Measurements from ENCODE around the gene CLNK. TPM values are rescaled to one million over a fixed set of nuclear protein-coding genes. Genes with fewer than 3 reads are reported as not detected.

Gene CLNK
- total and polyA plus RNA-seq, 4 donors: under 0.01 to 0.01 (median under 0.01) TPM; not detected in 1

- Histone ChIP-seq H3K36me3 (ENCODE audit: control insufficient read depth in 4 of 4, insufficient read depth in 3 of 4, low read depth in 1 of 4, low read length in 3 of 4) (no peaks in the 10 kb centered on the region), H3K9ac (ENCODE audit: low read depth in 1 of 2, low read length in 2 of 2) (no peak overlapping the region), H3K4me1 (ENCODE audit: control insufficient read depth in 4 of 4, insufficient read depth in 4 of 4, low read length in 3 of 4) (peaks cover 0 to 11% (median 5%) of the 10 kb centered on the region in 4 donors), H3K4me3 (ENCODE audit: low read depth in 1 of 3, low read length in 3 of 3) (no peak overlapping the region), H3K9me3 (ENCODE audit: control insufficient read depth in 4 of 4, low read length in 3 of 4) (no peaks in the 10 kb centered on the region), H3K27me3 (ENCODE audit: control insufficient read depth in 4 of 4, insufficient read depth in 4 of 4, low read length in 3 of 4) (no peaks in the 10 kb centered on the region), H3K27ac (ENCODE audit: low read depth in 1 of 2, low read length in 2 of 2) (no peak overlapping the region)
- TF ChIP-seq NR2F2 (IDR thresholded peaks at IDR 0.05): no peak
- TF ChIP-seq HNF4G (IDR thresholded peaks at IDR 0.05): no peak
- DNase-seq (ENCODE audit: low spot score): no peak
- WGBS: 65% methylated on average over 8 of the region's 8 CpGs
These were observed 96.9 kb downstream of the CLNK start for GRCh38 chr4:10587697-10588096.

- H3K9ac ChIP-seq (ENCODE audit: low read depth in 1 of 2, low read length in 2 of 2): no peak overlapping the region
- no peaks in the 10 kb centered on the region for H3K9me3 ChIP-seq (ENCODE audit: control insufficient read depth in 4 of 4, low read length in 3 of 4)
- TF ChIP-seq HNF4A (conservative IDR thresholded peaks at IDR 0.05) (no peak), TAF1 (conservative IDR thresholded peaks at IDR 0.05) (no peak), EGR1 (IDR thresholded peaks at IDR 0.05; ENCODE audit: low read depth in 2 of 2) (no peak), GABPA (IDR thresholded peaks at IDR 0.05 in 1 of 2, conservative IDR thresholded peaks at IDR 0.05 in 1 of 2) (no peak), SP1 (IDR thresholded peaks at IDR 0.05) (no peak), RAD21 (IDR thresholded peaks at IDR 0.05) (no peak)
- WGBS: 90% methylated on average over 12 of the region's 12 CpGs
- no peak overlapping the region for H3K27ac ChIP-seq (ENCODE audit: low read depth in 1 of 2, low read length in 2 of 2)
- peaks cover 0 to 11% (median 5%) of the 10 kb centered on the region in 4 donors for H3K4me1 ChIP-seq (ENCODE audit: control insufficient read depth in 4 of 4, insufficient read depth in 4 of 4, low read length in 3 of 4)
- H3K27me3 ChIP-seq (ENCODE audit: control insufficient read depth in 4 of 4, insufficient read depth in 4 of 4, low read length in 3 of 4): no peaks in the 10 kb centered on the region
- H3K4me3 ChIP-seq (ENCODE audit: low read depth in 1 of 3, low read length in 3 of 3): no peak overlapping the region
- DNase-seq (ENCODE audit: low spot score): no peak
- no peaks in the 10 kb centered on the region for H3K36me3 ChIP-seq (ENCODE audit: control insufficient read depth in 4 of 4, insufficient read depth in 3 of 4, low read depth in 1 of 4, low read length in 3 of 4)
These were observed 97.3 kb downstream of the CLNK start for GRCh38 chr4:10587296-10587695.

GRCh38 chr4:10584042-10584441, 100.5 kb downstream of the CLNK start:
- Histone ChIP-seq H3K9me3 (ENCODE audit: control insufficient read depth in 4 of 4, low read length in 3 of 4) (no peaks in the 10 kb centered on the region), H3K9ac (ENCODE audit: low read depth in 1 of 2, low read length in 2 of 2) (no peak overlapping the region), H3K4me3 (ENCODE audit: low read depth in 1 of 3, low read length in 3 of 3) (peak overlapping the region; percentile 1 to 32 (median 19)), H3K4me1 (ENCODE audit: control insufficient read depth in 4 of 4, insufficient read depth in 4 of 4, low read length in 3 of 4) (peaks cover 0 to 8% (median 5%) of the 10 kb centered on the region in 4 donors), H3K36me3 (ENCODE audit: control insufficient read depth in 4 of 4, insufficient read depth in 3 of 4, low read depth in 1 of 4, low read length in 3 of 4) (no peaks in the 10 kb centered on the region), H3K27ac (ENCODE audit: low read depth in 1 of 2, low read length in 2 of 2) (no peak overlapping the region), H3K27me3 (ENCODE audit: control insufficient read depth in 4 of 4, insufficient read depth in 4 of 4, low read length in 3 of 4) (peaks cover 0 to 5% (median 0%) of the 10 kb centered on the region in 4 donors)
- TF ChIP-seq ZBTB33 (IDR thresholded peaks at IDR 0.05): no peak
- TF ChIP-seq REST (IDR thresholded peaks at IDR 0.05): no peak
- no peak for TF ChIP-seq EGR1 (IDR thresholded peaks at IDR 0.05; ENCODE audit: low read depth in 2 of 2)
- no peak for TF ChIP-seq GABPA (IDR thresholded peaks at IDR 0.05 in 1 of 2, conservative IDR thresholded peaks at IDR 0.05 in 1 of 2)
- TF ChIP-seq JUND (IDR thresholded peaks at IDR 0.05): no peak
- TF ChIP-seq RAD21 (IDR thresholded peaks at IDR 0.05): no peak
- TF ChIP-seq TAF1 (conservative IDR thresholded peaks at IDR 0.05): no peak
- TF ChIP-seq CTCF (IDR thresholded peaks at IDR 0.05; ENCODE audit: low read depth, low read length, missing input control): no peak
- TF ChIP-seq YY1 (IDR thresholded peaks at IDR 0.05): no peak
- TF ChIP-seq HNF4G (IDR thresholded peaks at IDR 0.05): no peak
- TF ChIP-seq RXRA (IDR thresholded peaks at IDR 0.05): peak in 1 of 2 donors; percentile 9
- TF ChIP-seq ATF3 (IDR thresholded peaks at IDR 0.05): no peak
- peak; percentile 8 for TF ChIP-seq MAX (IDR thresholded peaks at IDR 0.05)
- TF ChIP-seq HNF4A (conservative IDR thresholded peaks at IDR 0.05): no peak
- no peak for TF ChIP-seq FOXA1 (IDR thresholded peaks at IDR 0.05)
- 13% methylated on average over 2 of the region's 2 CpGs for WGBS
- DNase-seq (ENCODE audit: low spot score): no peak
